OCI-LY1 (cell line): ENCODE measurements around the gene FBRSL1.

Experiments used
- H2AFZ ChIP-seq: fragments of 200-600 bp; sonication (generic), shearing (Covaris generic); 2 replicates; pipeline ENCODE4 v1.6.0; 2014; ENCODE audit warnings: antibody characterized with exemption, mild to moderate bottlenecking, low read length
- H3F3A ChIP-seq: fragments of 200-600 bp; sonication (generic), shearing (Covaris generic); 2 replicates; pipeline ENCODE4 v1.6.0; 2014; ENCODE audit warnings: mild to moderate bottlenecking, antibody characterized with exemption, low read length, moderate library complexity; ENCODE audit not compliant: insufficient read depth
- H3K27ac ChIP-seq: fragments of 200-600 bp; sonication (generic); 2 replicates; pipeline ENCODE4 v1.5.1; 2014; ENCODE audit warnings: low read length, mixed run types, mild to moderate bottlenecking, low read depth; ENCODE audit not compliant: poor library complexity, severe bottlenecking
- H3K27me3 ChIP-seq: fragments of 200-600 bp; sonication (generic); 2 replicates; pipeline ENCODE4 v1.6.0; 2014; ENCODE audit warnings: antibody characterized with exemption, mild to moderate bottlenecking, low read length, moderate library complexity; ENCODE audit not compliant: insufficient read depth
- H3K36me3 ChIP-seq: fragments of 200-600 bp; sonication (generic); 2 replicates; pipeline ENCODE4 v1.6.1; 2014; ENCODE audit warnings: mild to moderate bottlenecking, antibody characterized with exemption, low read length, moderate library complexity, mixed read lengths; ENCODE audit not compliant: insufficient read depth
- H3K4me1 ChIP-seq: fragments of 200-600 bp; sonication (generic); 2 replicates; pipeline ENCODE4 v1.5.1; 2014; ENCODE audit warnings: mild to moderate bottlenecking, low read length, moderate library complexity; ENCODE audit not compliant: insufficient read depth, severe bottlenecking
- H3K4me2 ChIP-seq: fragments of 200-600 bp; sonication (generic), shearing (Covaris generic); 2 replicates; pipeline ENCODE4 v1.6.1; 2014; ENCODE audit warnings: low read length
- H3K4me3 ChIP-seq: fragments of 200-600 bp; sonication (generic); 2 replicates; pipeline ENCODE4 v1.5.1; 2014; ENCODE audit warnings: low read length, low read depth, mild to moderate bottlenecking, mixed read lengths; ENCODE audit not compliant: poor library complexity, severe bottlenecking
- H3K79me2 ChIP-seq: fragments of 200-600 bp; shearing (Covaris generic); 2 replicates; pipeline ENCODE4 v1.6.1; 2016; ENCODE audit warnings: mixed run types, low read length, mixed read lengths; ENCODE audit not compliant: insufficient read depth
- H3K9ac ChIP-seq: fragments of 200-600 bp; sonication (generic), shearing (Covaris generic); 2 replicates; pipeline ENCODE4 v1.6.1; 2014; ENCODE audit warnings: mild to moderate bottlenecking, low read length, mixed read lengths
- H3K9me2 ChIP-seq: fragments of 200-600 bp; sonication (generic), shearing (Covaris generic); 2 replicates; pipeline ENCODE4 v1.6.1; 2014; ENCODE audit warnings: low read depth, mild to moderate bottlenecking, low read length, mixed read lengths
- H3K9me3 ChIP-seq: fragments of 200-600 bp; shearing (Covaris generic); 2 replicates; pipeline ENCODE4 v1.6.1; 2014; ENCODE audit warnings: low read length, mixed read lengths
- H4K20me1 ChIP-seq: fragments of 200-600 bp; sonication (generic), shearing (Covaris generic); 2 replicates; pipeline ENCODE4 v1.6.0; 2016; ENCODE audit warnings: mild to moderate bottlenecking, low read length; ENCODE audit not compliant: insufficient read depth
- EZH2 ChIP-seq: fragments of 200-600 bp; sonication (generic), shearing (Covaris generic); IDR thresholded peaks from 2 replicates; pipeline ENCODE4 v1.8.0; 2017; ENCODE audit warnings: borderline replicate concordance, mixed run types, mild to moderate bottlenecking, antibody characterized with exemption, low read length, moderate library complexity, mixed read lengths
- TF ChIP-seq, protein P1 (sequence below): fragments of 200-600 bp; sonication (generic), shearing (Covaris generic); IDR thresholded peaks from 2 replicates; pipeline ENCODE4 v1.5.1; 2017; ENCODE audit warnings: mild to moderate bottlenecking, antibody characterized with exemption, low read length, moderate library complexity, mixed read lengths

FBRSL1 gene

DNA sequence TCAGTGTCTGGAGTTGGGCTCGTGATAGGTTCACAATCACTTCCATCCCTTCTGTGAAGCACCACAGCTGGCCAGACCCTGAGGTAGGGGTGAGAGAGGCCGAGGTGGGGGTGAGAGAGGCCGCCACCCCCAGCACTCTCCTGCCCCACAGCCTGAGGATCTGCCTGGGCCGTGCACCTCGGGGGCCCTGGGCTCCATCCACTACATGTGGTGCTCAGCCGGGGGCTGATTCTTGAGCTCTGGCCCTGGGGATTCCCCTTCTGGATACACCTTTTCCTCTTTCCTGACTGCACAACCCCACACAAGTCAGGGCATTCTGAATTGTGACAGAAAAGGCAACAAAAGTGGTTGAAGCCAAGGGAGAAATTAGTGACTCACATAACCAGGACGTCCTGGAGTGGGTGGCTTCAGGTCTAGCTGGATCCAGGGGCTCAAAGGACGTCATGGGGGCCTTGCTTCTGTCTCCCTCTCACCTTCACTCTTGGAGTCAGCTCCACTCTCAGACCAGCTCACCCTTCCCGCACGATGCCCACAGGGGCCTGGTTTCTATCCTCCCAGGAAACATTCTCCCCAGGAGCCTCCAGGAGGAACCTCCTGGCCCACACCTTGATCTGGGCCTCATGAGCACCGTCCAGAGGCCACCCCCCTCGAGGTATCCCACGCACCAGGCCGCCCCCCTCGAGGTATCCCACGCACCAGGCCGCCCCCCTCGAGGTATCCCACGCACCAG lies 12.1 kb upstream of the FBRSL1 start:
- peaks cover 10% of the 10 kb centered on the region; the same call in 1 of the 2 replicates for H3K27me3 ChIP-seq
- H2AFZ ChIP-seq = no peak overlapping the region
- H3K9ac ChIP-seq = no peak overlapping the region
- H3K4me2 ChIP-seq = no peak overlapping the region
- H4K20me1 ChIP-seq = no peaks in the 10 kb centered on the region
- H3K9me2 ChIP-seq = no peaks in the 10 kb centered on the region
- no peaks in the 10 kb centered on the region for H3K36me3 ChIP-seq
- H3K79me2 ChIP-seq = no peaks in the 10 kb centered on the region
- H3K9me3 ChIP-seq = no peaks in the 10 kb centered on the region
- no peaks in the 10 kb centered on the region for H3F3A ChIP-seq
- H3K4me1 ChIP-seq = no peaks in the 10 kb centered on the region
- TF ChIP-seq, protein P1, sequence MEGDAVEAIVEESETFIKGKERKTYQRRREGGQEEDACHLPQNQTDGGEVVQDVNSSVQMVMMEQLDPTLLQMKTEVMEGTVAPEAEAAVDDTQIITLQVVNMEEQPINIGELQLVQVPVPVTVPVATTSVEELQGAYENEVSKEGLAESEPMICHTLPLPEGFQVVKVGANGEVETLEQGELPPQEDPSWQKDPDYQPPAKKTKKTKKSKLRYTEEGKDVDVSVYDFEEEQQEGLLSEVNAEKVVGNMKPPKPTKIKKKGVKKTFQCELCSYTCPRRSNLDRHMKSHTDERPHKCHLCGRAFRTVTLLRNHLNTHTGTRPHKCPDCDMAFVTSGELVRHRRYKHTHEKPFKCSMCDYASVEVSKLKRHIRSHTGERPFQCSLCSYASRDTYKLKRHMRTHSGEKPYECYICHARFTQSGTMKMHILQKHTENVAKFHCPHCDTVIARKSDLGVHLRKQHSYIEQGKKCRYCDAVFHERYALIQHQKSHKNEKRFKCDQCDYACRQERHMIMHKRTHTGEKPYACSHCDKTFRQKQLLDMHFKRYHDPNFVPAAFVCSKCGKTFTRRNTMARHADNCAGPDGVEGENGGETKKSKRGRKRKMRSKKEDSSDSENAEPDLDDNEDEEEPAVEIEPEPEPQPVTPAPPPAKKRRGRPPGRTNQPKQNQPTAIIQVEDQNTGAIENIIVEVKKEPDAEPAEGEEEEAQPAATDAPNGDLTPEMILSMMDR = no peak
- no peak for TF ChIP-seq EZH2
- H3K27ac ChIP-seq = no peak overlapping the region
- no peak overlapping the region for H3K4me3 ChIP-seq

DNA sequence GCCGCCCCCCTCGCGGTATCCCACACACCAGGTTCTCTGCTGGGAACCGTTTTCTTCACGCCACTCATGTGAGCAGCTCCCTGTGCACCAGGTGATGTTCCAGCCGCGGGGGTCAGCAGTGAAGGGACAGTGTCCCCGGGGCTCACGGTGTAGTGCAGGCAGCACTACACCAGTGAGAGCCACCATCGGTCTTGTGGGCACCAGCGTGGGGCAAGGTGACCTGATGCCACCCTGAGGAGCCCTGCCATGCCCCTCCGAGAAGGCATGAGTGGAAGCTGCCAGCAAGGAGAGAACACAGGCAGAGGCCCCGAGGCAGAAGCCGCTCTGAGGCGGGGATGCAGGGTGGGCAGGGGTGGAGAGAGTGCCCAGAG lies 11.5 kb upstream of the FBRSL1 start:
- no peaks in the 10 kb centered on the region for H3F3A ChIP-seq
- H3K79me2 ChIP-seq = no peaks in the 10 kb centered on the region
- no peak overlapping the region for H3K4me3 ChIP-seq
- no peaks in the 10 kb centered on the region for H3K36me3 ChIP-seq
- no peaks in the 10 kb centered on the region for H3K9me2 ChIP-seq
- H3K4me1 ChIP-seq = no peaks in the 10 kb centered on the region
- H3K27ac ChIP-seq = no peak overlapping the region
- no peaks in the 10 kb centered on the region for H4K20me1 ChIP-seq
- H3K4me2 ChIP-seq = no peak overlapping the region
- no peak overlapping the region for H2AFZ ChIP-seq
- peaks cover 15% of the 10 kb centered on the region; the same call in 1 of the 2 replicates for H3K27me3 ChIP-seq
- H3K9ac ChIP-seq = no peak overlapping the region
- TF ChIP-seq EZH2 = no peak
- TF ChIP-seq, protein P1 = no peak
- no peaks in the 10 kb centered on the region for H3K9me3 ChIP-seq

DNA sequence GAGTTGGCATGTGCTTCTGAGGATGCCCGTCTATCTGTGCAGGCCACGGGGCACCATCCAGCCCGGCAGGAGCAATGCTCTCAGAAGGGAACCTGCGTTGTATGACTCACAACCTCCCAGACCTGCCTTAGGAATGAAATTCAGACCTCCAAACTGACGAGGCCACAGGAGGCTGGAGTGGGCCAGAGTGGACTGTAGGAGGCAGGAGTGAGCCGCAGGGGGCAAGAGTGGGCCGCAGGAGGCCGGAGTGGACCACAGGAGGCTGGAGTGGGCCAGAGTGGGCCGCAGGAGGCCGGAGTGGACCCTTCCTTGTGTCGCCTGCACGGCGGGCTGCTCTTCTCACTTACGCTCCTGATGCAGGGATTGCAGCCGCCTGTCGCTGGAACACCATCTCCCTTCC lies 11.1 kb upstream of the FBRSL1 start:
- H3K4me1 ChIP-seq = no peaks in the 10 kb centered on the region
- H3K4me3 ChIP-seq = no peak overlapping the region
- H3K79me2 ChIP-seq = no peaks in the 10 kb centered on the region
- H3K9me3 ChIP-seq = no peaks in the 10 kb centered on the region
- no peak overlapping the region for H3K4me2 ChIP-seq
- H3K36me3 ChIP-seq = no peaks in the 10 kb centered on the region
- no peak for TF ChIP-seq EZH2
- TF ChIP-seq, protein P1 = no peak; the same call in 1 of the 2 replicates
- no peak overlapping the region for H2AFZ ChIP-seq
- H3K27me3 ChIP-seq = peaks cover 17% of the 10 kb centered on the region; the same call in 1 of the 2 replicates
- H3K9ac ChIP-seq = no peak overlapping the region
- H3K27ac ChIP-seq = no peak overlapping the region
- no peaks in the 10 kb centered on the region for H3K9me2 ChIP-seq
- H3F3A ChIP-seq = no peaks in the 10 kb centered on the region
- no peaks in the 10 kb centered on the region for H4K20me1 ChIP-seq
